T-helper 17 cell (primary cell): ENCODE data around the gene FBP1. TPM values are rescaled to one million over a fixed set of nuclear protein-coding genes. Genes with fewer than 3 reads are reported as not detected.

ENCODE experiments used
- ATAC-seq: fragments of 150-1000 bp; cut with Tn5 transposase; 2 replicates; pipeline ENCODE4 v1.10.0; 2021; ENCODE audit warnings: mild to moderate bottlenecking, moderate library complexity
- DNase-seq, 3 donors: peaks; one replicate each; pipeline versions ENCODE4 v3.0.0 to v3.0.0-alpha.2; 2020 to 2021
- H3K9me3 ChIP-seq: one replicate; pipeline ENCODE4 v1.7.0; 2013; ENCODE audit warnings: low read length, mild to moderate bottlenecking; ENCODE audit not compliant: control insufficient read depth, poor library complexity, severe bottlenecking
- H3K27ac Mint-ChIP-seq: one replicate; pipeline ENCODE4 v1.8.0; 2022; ENCODE audit warnings: mild to moderate bottlenecking, moderate library complexity, mixed read lengths
- H3K27me3 Mint-ChIP-seq: one replicate; pipeline ENCODE4 v1.8.0; 2022; ENCODE audit warnings: mixed read lengths
- H3K36me3 Mint-ChIP-seq: one replicate; pipeline ENCODE4 v1.8.0; 2022; ENCODE audit warnings: low read depth, mixed read lengths
- H3K4me1 Mint-ChIP-seq: one replicate; pipeline ENCODE4 v1.8.0; 2022; ENCODE audit warnings: mild to moderate bottlenecking, mixed read lengths
- H3K4me3 Mint-ChIP-seq: one replicate; pipeline ENCODE4 v1.8.0; 2022; ENCODE audit warnings: mild to moderate bottlenecking, moderate library complexity, mixed read lengths
- total RNA-seq, 4 donors: library from RNA in 2 of 4; stranded (reverse) in 2 of 4; gene quantifications; one replicate each; pipeline ENCODE4 v1.2.3 and lab custom pipeline; 2022 to 2026

The FBP1 gene
- total RNA-seq, 2 donors from 2014 or later: 3.7 to 5.1 TPM

GRCh38 chr9:94648185-94648584 lies 8.9 kb upstream of the FBP1 start:
- Mint-ChIP-seq H3K27me3 (peaks cover 32% of the 10 kb centered on the region), H3K4me3 (no peak overlapping the region), H3K4me1 (peaks cover 5% of the 10 kb centered on the region), H3K36me3 (peaks cover 3% of the 10 kb centered on the region), H3K27ac (no peak overlapping the region)
- no peaks in the 10 kb centered on the region for H3K9me3 ChIP-seq
- no peak for DNase-seq
- no peak for ATAC-seq

- Mint-ChIP-seq H3K36me3 (no peaks in the 10 kb centered on the region), H3K27me3 (peaks cover 19% of the 10 kb centered on the region), H3K27ac (no peak overlapping the region), H3K4me3 (no peak overlapping the region), H3K4me1 (peaks cover 2% of the 10 kb centered on the region)
- DNase-seq: no peak
- no peak for ATAC-seq
- no peaks in the 10 kb centered on the region for H3K9me3 ChIP-seq
These were observed 6.6 kb upstream of the FBP1 start for GRCh38 chr9:94645901-94646300.

GRCh38 chr9:94644543-94644942 lies 5.2 kb upstream of the FBP1 start:
- no peaks in the 10 kb centered on the region for H3K9me3 ChIP-seq
- DNase-seq (no peak), ATAC-seq (no peak)
- Mint-ChIP-seq H3K4me3 (no peak overlapping the region), H3K36me3 (no peaks in the 10 kb centered on the region), H3K27me3 (peaks cover 19% of the 10 kb centered on the region), H3K4me1 (peaks cover 6% of the 10 kb centered on the region), H3K27ac (no peak overlapping the region)

- Mint-ChIP-seq H3K27me3 (peaks cover 20% of the 10 kb centered on the region), H3K27ac (no peak overlapping the region), H3K4me3 (no peak overlapping the region), H3K36me3 (peaks cover 2% of the 10 kb centered on the region), H3K4me1 (peaks cover 10% of the 10 kb centered on the region)
- DNase-seq: no peak
- no peak for ATAC-seq
- no peaks in the 10 kb centered on the region for H3K9me3 ChIP-seq
These were observed 4.4 kb upstream of the FBP1 start for GRCh38 chr9:94643741-94644140.

- H3K27me3 Mint-ChIP-seq: peaks cover 19% of the 10 kb centered on the region
- peaks cover 15% of the 10 kb centered on the region for H3K4me1 Mint-ChIP-seq
- no peaks in the 10 kb centered on the region for H3K9me3 ChIP-seq
- H3K4me3 Mint-ChIP-seq: no peak overlapping the region
- DNase-seq (no peak), ATAC-seq (no peak)
- peaks cover 4% of the 10 kb centered on the region for H3K36me3 Mint-ChIP-seq
- H3K27ac Mint-ChIP-seq: no peak overlapping the region
These were observed 3.9 kb upstream of the FBP1 start for GRCh38 chr9:94643176-94643575.

GRCh38 chr9:94642501-94642900 lies 3.2 kb upstream of the FBP1 start:
- Mint-ChIP-seq H3K4me1 (peaks cover 16% of the 10 kb centered on the region), H3K36me3 (peaks cover 4% of the 10 kb centered on the region), H3K4me3 (no peak overlapping the region), H3K27me3 (peaks cover 18% of the 10 kb centered on the region), H3K27ac (no peak overlapping the region)
- DNase-seq (no peak), ATAC-seq (no peak)
- no peaks in the 10 kb centered on the region for H3K9me3 ChIP-seq

- no peak for DNase-seq
These were observed 670 bp upstream of the FBP1 start for GRCh38 chr9:94639999-94640376.

GRCh38 chr9:94638335-94639060 lies 820 bp downstream of the FBP1 start:
- Mint-ChIP-seq H3K36me3 (peaks cover 4% of the 10 kb centered on the region), H3K4me3 (peak overlapping the region; percentile 97), H3K27ac (peak overlapping the region; percentile 89), H3K27me3 (peaks cover 5% of the 10 kb centered on the region), H3K4me1 (peaks cover 14% of the 10 kb centered on the region)
- ATAC-seq: no peak
- H3K9me3 ChIP-seq: no peaks in the 10 kb centered on the region
- no peak for DNase-seq

More at GRCh38 chr9:94639999-94640376, 670 bp upstream of the FBP1 start:
- H3K4me1 Mint-ChIP-seq: peaks cover 16% of the 10 kb centered on the region
- H3K27ac Mint-ChIP-seq: peak overlapping the region; percentile 89
- peaks cover 4% of the 10 kb centered on the region for H3K36me3 Mint-ChIP-seq
- H3K9me3 ChIP-seq: no peaks in the 10 kb centered on the region
- H3K4me3 Mint-ChIP-seq: peak overlapping the region; percentile 97
- ATAC-seq: no peak
- peaks cover 10% of the 10 kb centered on the region for H3K27me3 Mint-ChIP-seq

- no peak overlapping the region for H3K27ac Mint-ChIP-seq
- no peaks in the 10 kb centered on the region for H3K27me3 Mint-ChIP-seq
- H3K36me3 Mint-ChIP-seq: no peaks in the 10 kb centered on the region
- no peaks in the 10 kb centered on the region for H3K4me1 Mint-ChIP-seq
- ATAC-seq: no peak
- no peaks in the 10 kb centered on the region for H3K9me3 ChIP-seq
- no peak for DNase-seq
- no peak overlapping the region for H3K4me3 Mint-ChIP-seq
These were observed 6.6 kb downstream of the FBP1 start for GRCh38 chr9:94632737-94633136.

- H3K27me3 Mint-ChIP-seq: no peaks in the 10 kb centered on the region
- no peaks in the 10 kb centered on the region for H3K9me3 ChIP-seq
These were observed 7.7 kb downstream of the FBP1 start for GRCh38 chr9:94631599-94631998.

GRCh38 chr9:94630833-94631232 lies 8.5 kb downstream of the FBP1 start:
- H3K36me3 Mint-ChIP-seq: no peaks in the 10 kb centered on the region
- no peak overlapping the region for H3K4me3 Mint-ChIP-seq
- DNase-seq: no peak
- no peaks in the 10 kb centered on the region for H3K4me1 Mint-ChIP-seq
- no peak for ATAC-seq
- H3K27me3 Mint-ChIP-seq: no peaks in the 10 kb centered on the region
- H3K27ac Mint-ChIP-seq: no peak overlapping the region
- H3K9me3 ChIP-seq: no peaks in the 10 kb centered on the region

More at GRCh38 chr9:94631599-94631998, 7.7 kb downstream of the FBP1 start:
- DNase-seq: no peak
- ATAC-seq: no peak
- Mint-ChIP-seq H3K27ac (no peak overlapping the region), H3K4me3 (no peak overlapping the region), H3K36me3 (no peaks in the 10 kb centered on the region), H3K4me1 (no peaks in the 10 kb centered on the region)

GRCh38 chr9:94630281-94630680 lies 9.0 kb downstream of the FBP1 start:
- no peaks in the 10 kb centered on the region for H3K9me3 ChIP-seq
- no peak overlapping the region for H3K4me3 Mint-ChIP-seq
- H3K27me3 Mint-ChIP-seq: no peaks in the 10 kb centered on the region
- H3K27ac Mint-ChIP-seq: no peak overlapping the region
- no peaks in the 10 kb centered on the region for H3K36me3 Mint-ChIP-seq
- DNase-seq (no peak), ATAC-seq (no peak)
- H3K4me1 Mint-ChIP-seq: no peaks in the 10 kb centered on the region

- ATAC-seq: no peak
- Mint-ChIP-seq H3K27me3 (no peaks in the 10 kb centered on the region), H3K36me3 (peaks cover 2% of the 10 kb centered on the region), H3K27ac (no peak overlapping the region), H3K4me3 (no peak overlapping the region), H3K4me1 (no peaks in the 10 kb centered on the region)
- DNase-seq: no peak
- H3K9me3 ChIP-seq: no peaks in the 10 kb centered on the region
These were observed 12.0 kb downstream of the FBP1 start for GRCh38 chr9:94627287-94627686.

- H3K27me3 Mint-ChIP-seq: no peaks in the 10 kb centered on the region
These were observed 13.5 kb downstream of the FBP1 start for GRCh38 chr9:94625835-94626234.

More at GRCh38 chr9:94625835-94626234, 13.5 kb downstream of the FBP1 start:
- DNase-seq: no peak
- no peak overlapping the region for H3K27ac Mint-ChIP-seq
- H3K36me3 Mint-ChIP-seq: peaks cover 2% of the 10 kb centered on the region
- ATAC-seq: no peak
- H3K4me1 Mint-ChIP-seq: no peaks in the 10 kb centered on the region
- no peaks in the 10 kb centered on the region for H3K9me3 ChIP-seq
- H3K4me3 Mint-ChIP-seq: no peak overlapping the region
